WERI-Rb-1 (cell line): ENCODE results near the gene RFX6.

Source experiments
- DNase-seq: peaks from one replicate; pipeline ENCODE4 v3.0.0-alpha.2; 2020
- H3K27ac ChIP-seq: fragments of 250-450 bp; sonication (Bioruptor Pico); 2 replicates; pipeline ENCODE4 v1.5.1; 2020; ENCODE audit warnings: mild to moderate bottlenecking, moderate library complexity
- H3K27me3 ChIP-seq: fragments of 250-450 bp; sonication (Bioruptor Pico); 2 replicates; pipeline ENCODE4 v1.5.1; 2021; ENCODE audit warnings: mild to moderate bottlenecking, low read depth, moderate library complexity; ENCODE audit not compliant: insufficient read depth, severe bottlenecking
- H3K36me3 ChIP-seq: fragments of 250-450 bp; sonication (Bioruptor Pico); 2 replicates; pipeline ENCODE4 v1.5.1; 2020; ENCODE audit warnings: mild to moderate bottlenecking, moderate library complexity
- H3K4me3 ChIP-seq: 2 replicates; pipeline ENCODE4 v1.5.1; 2011; ENCODE audit warnings: low read depth, mild to moderate bottlenecking, control low read depth, low read length
- H3K9me3 ChIP-seq: fragments of 250-450 bp; sonication (Bioruptor Pico); 2 replicates; pipeline ENCODE4 v1.5.1; 2021; ENCODE audit warnings: mild to moderate bottlenecking, moderate library complexity; ENCODE audit not compliant: severe bottlenecking
- TF ChIP-seq, protein P1 (sequence below): IDR thresholded peaks from 2 replicates; pipeline ENCODE4 v1.5.1; 2011; ENCODE audit warnings: low read depth, mild to moderate bottlenecking, control low read depth, inconsistent platforms, low read length

The RFX6 gene

DNA sequence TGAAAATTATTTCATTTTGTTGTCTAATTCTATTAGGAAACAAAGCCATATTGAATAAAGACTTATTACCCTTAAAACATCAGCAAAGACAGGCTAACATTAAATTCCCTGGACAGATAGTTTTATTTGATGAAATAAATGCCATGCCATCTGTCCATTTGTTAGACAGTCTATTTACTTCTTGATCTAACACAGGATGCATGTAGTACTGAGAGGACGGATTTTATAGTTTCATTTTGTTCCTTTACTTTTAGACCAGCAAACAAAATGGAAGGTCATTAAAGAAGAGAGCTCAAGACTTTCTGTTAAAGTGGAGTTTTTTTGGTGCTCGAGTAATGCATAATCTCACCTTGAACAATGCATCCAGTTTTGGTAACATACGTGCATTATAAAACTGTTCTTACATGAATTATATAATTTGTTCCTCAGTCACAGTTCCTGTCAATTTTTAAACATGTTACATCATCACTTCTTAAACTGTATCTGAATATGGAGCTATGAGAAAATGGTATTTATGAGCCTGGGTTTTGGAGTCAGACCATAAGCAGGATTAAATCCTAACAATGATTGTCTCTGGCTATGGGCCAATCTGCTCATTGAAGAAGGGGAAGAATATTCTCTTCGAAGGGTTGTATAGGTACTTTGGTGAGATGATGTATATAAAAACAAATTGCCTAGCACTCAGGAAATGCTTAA, 46.0 kb downstream of the RFX6 start:
- DNase-seq, result no peak
- H3K9me3 ChIP-seq, result no peaks in the 10 kb centered on the region
- TF ChIP-seq, protein P1, sequence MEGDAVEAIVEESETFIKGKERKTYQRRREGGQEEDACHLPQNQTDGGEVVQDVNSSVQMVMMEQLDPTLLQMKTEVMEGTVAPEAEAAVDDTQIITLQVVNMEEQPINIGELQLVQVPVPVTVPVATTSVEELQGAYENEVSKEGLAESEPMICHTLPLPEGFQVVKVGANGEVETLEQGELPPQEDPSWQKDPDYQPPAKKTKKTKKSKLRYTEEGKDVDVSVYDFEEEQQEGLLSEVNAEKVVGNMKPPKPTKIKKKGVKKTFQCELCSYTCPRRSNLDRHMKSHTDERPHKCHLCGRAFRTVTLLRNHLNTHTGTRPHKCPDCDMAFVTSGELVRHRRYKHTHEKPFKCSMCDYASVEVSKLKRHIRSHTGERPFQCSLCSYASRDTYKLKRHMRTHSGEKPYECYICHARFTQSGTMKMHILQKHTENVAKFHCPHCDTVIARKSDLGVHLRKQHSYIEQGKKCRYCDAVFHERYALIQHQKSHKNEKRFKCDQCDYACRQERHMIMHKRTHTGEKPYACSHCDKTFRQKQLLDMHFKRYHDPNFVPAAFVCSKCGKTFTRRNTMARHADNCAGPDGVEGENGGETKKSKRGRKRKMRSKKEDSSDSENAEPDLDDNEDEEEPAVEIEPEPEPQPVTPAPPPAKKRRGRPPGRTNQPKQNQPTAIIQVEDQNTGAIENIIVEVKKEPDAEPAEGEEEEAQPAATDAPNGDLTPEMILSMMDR, result no peak
- H3K4me3 ChIP-seq, result no peak overlapping the region
- no peak overlapping the region for H3K27ac ChIP-seq
- no peaks in the 10 kb centered on the region for H3K27me3 ChIP-seq
- H3K36me3 ChIP-seq, result no peaks in the 10 kb centered on the region

- Histone ChIP-seq H3K27ac (no peak overlapping the region), H3K4me3 (no peak overlapping the region), H3K36me3 (no peaks in the 10 kb centered on the region), H3K9me3 (no peaks in the 10 kb centered on the region), H3K27me3 (no peaks in the 10 kb centered on the region)
- no peak for DNase-seq
- TF ChIP-seq, protein P1, result no peak
Measured at GRCh38 chr6:116924245-116924644, 47.2 kb downstream of the RFX6 start.

GRCh38 chr6:116925088-116925794, 48.2 kb downstream of the RFX6 start:
- Histone ChIP-seq H3K36me3 (no peaks in the 10 kb centered on the region), H3K4me3 (no peak overlapping the region), H3K9me3 (no peaks in the 10 kb centered on the region), H3K27me3 (no peaks in the 10 kb centered on the region), H3K27ac (no peak overlapping the region)
- TF ChIP-seq, protein P1, result no peak
- no peak for DNase-seq

GRCh38 chr6:116928677-116929076, 51.6 kb downstream of the RFX6 start:
- Histone ChIP-seq H3K9me3 (no peaks in the 10 kb centered on the region), H3K27ac (no peak overlapping the region), H3K36me3 (no peaks in the 10 kb centered on the region), H3K27me3 (no peaks in the 10 kb centered on the region), H3K4me3 (no peak overlapping the region)
- TF ChIP-seq, protein P1, result no peak
- no peak for DNase-seq

DNA sequence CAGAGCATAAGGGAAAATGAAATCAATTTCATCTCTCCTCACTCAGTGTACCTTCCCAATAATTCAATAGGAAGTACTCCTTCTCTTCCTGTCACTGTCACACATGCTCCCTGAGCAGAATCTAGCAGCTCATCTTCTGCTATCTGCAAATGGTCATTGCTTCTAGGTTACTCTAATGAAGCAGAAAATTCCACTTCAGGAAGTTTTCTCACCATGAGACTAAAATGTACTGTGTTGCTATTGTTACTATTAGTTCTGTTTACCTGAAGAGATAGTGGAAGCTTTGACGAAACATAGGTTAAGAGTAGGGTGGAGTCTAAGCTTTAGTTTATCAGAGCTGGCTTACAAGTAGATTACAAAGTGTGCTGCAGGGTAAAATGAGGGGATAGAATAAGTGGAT, 52.8 kb downstream of the RFX6 start:
- no peak for DNase-seq
- Histone ChIP-seq H3K4me3 (no peak overlapping the region), H3K27ac (no peak overlapping the region), H3K27me3 (no peaks in the 10 kb centered on the region), H3K36me3 (no peaks in the 10 kb centered on the region), H3K9me3 (no peaks in the 10 kb centered on the region)
- TF ChIP-seq, protein P1, result no peak
